IMR-90 (cell line): ENCODE measurements around the gene RPL35. TPM values are rescaled to one million over a fixed set of nuclear protein-coding genes. Genes with fewer than 3 reads are reported as not detected.

Source experiments
- ATAC-seq: fragments of 200-7000 bp; cut with Tn5 transposase; 2 replicates; pipeline ENCODE4 v1.9.1; 2020; ENCODE audit warnings: low read depth, mild to moderate bottlenecking, moderate library complexity
- BruUV-seq: library from RNA; stranded (reverse); fragments of 400-500 nt; replicated peaks from 2 replicates; lab custom pipeline; 2021; lab: Mats Ljungman, UMichigan
- CTCF ChIA-PET: fragments of 300-600 bp; formaldehyde crosslinking; extraction: SDS; loops from one replicate; lab custom pipeline; 2021; ENCODE audit warnings: antibody characterized with exemption; lab: Yijun Ruan, JAX
- POLR2A ChIA-PET: fragments of 300-600 bp; sonication (Branson Sonifier 250); formaldehyde crosslinking; loops from one replicate; lab custom pipeline; 2022; ENCODE audit warnings: antibody characterized with exemption; ENCODE audit not compliant: unreplicated experiment; lab: Charles Lee
- DNase-seq: peaks from one replicate; pipeline ENCODE4 v3.0.0; 2013
- H2AFZ ChIP-seq: replicated peaks from 2 replicates; pipeline ENCODE3; 2013; ENCODE audit warnings: low read length, mild to moderate bottlenecking; ENCODE audit not compliant: poor library complexity
- H2AK5ac ChIP-seq: 2 replicates; pipeline ENCODE4 v1.6.1; 2013; ENCODE audit warnings: low read depth, low read length, inconsistent platforms
- H2AK9ac ChIP-seq: replicated peaks from 2 replicates; pipeline ENCODE3; 2013; ENCODE audit warnings: mild to moderate bottlenecking, low read depth, low read length, moderate library complexity; ENCODE audit not compliant: poor library complexity
- H2BK120ac ChIP-seq: 2 replicates; pipeline ENCODE4 v1.6.1; 2013; ENCODE audit warnings: low read depth, low read length, inconsistent platforms
- H2BK15ac ChIP-seq: 3 replicates; pipeline ENCODE4 v1.6.1; 2013; ENCODE audit warnings: low read depth, low read length, inconsistent platforms
- H2BK20ac ChIP-seq: 2 replicates; pipeline ENCODE4 v1.6.1; 2013; ENCODE audit warnings: low read depth, mild to moderate bottlenecking, inconsistent platforms, low read length, moderate library complexity
- H2BK5ac ChIP-seq: 2 replicates; pipeline ENCODE4 v1.6.1; 2013; ENCODE audit warnings: mild to moderate bottlenecking, low read depth, low read length, inconsistent platforms; ENCODE audit not compliant: poor library complexity, severe bottlenecking
- H3K14ac ChIP-seq: replicated peaks from 2 replicates; pipeline ENCODE4 v1.6.1; 2013; ENCODE audit warnings: low read depth, low read length, inconsistent platforms
- H3K18ac ChIP-seq: 2 replicates; pipeline ENCODE4 v1.6.1; 2013; ENCODE audit warnings: low read depth, low read length, control low read depth
- H3K23ac ChIP-seq: 2 replicates; pipeline ENCODE4 v1.6.1; 2013; ENCODE audit warnings: low read depth, low read length, inconsistent platforms
- H3K27ac ChIP-seq: 2 replicates; pipeline ENCODE4 v1.5.1; 2013; ENCODE audit warnings: mild to moderate bottlenecking, control low read depth, low read length; ENCODE audit not compliant: insufficient read depth
- H3K27me3 ChIP-seq: 2 replicates; pipeline ENCODE4 v1.6.1; 2013; ENCODE audit warnings: low read length; ENCODE audit not compliant: control insufficient read depth, insufficient read depth
- H3K36me3 ChIP-seq: 2 replicates; pipeline ENCODE4 v1.6.1; 2013; ENCODE audit warnings: low read length, mixed read lengths; ENCODE audit not compliant: control insufficient read depth, insufficient read depth
- H3K4ac ChIP-seq: 2 replicates; pipeline ENCODE4 v1.6.1; 2013; ENCODE audit warnings: low read depth, low read length, inconsistent platforms
- H3K4me1 ChIP-seq: 2 replicates; pipeline ENCODE4 v1.6.1; 2013; ENCODE audit warnings: low read length, mixed read lengths; ENCODE audit not compliant: control insufficient read depth, insufficient read depth
- H3K4me2 ChIP-seq: 2 replicates; pipeline ENCODE4 v1.6.1; 2013; ENCODE audit warnings: low read depth, mild to moderate bottlenecking, control low read depth, low read length, moderate library complexity
- H3K4me3 ChIP-seq: 2 replicates; pipeline ENCODE4 v1.5.1; 2013; ENCODE audit warnings: low read depth, mild to moderate bottlenecking, control low read depth, low read length, moderate library complexity; ENCODE audit not compliant: insufficient read depth
- H3K56ac ChIP-seq: 2 replicates; pipeline ENCODE4 v1.6.1; 2013; ENCODE audit warnings: low read length, inconsistent platforms; ENCODE audit not compliant: insufficient read depth; ENCODE audit errors: extremely low read depth
- H3K79me1 ChIP-seq, 2 experiments: 2 replicates each; pipeline ENCODE4 v1.6.1; 2013; ENCODE audit warnings: low read length in 2 of 2, inconsistent platforms in 1 of 2, low read depth in 1 of 2
- H3K9ac ChIP-seq: 2 replicates; pipeline ENCODE4 v1.6.1; 2013; ENCODE audit warnings: low read depth, low read length, control low read depth
- H3K9me1 ChIP-seq: 2 replicates; pipeline ENCODE4 v1.6.1; 2013; ENCODE audit warnings: low read length, inconsistent platforms; ENCODE audit not compliant: insufficient read depth
- H3K9me3 ChIP-seq: 2 replicates; pipeline ENCODE4 v1.6.1; 2013; ENCODE audit warnings: low read length; ENCODE audit not compliant: control insufficient read depth, insufficient read depth
- H4K20me1 ChIP-seq: 2 replicates; pipeline ENCODE4 v1.6.1; 2013; ENCODE audit warnings: low read length, inconsistent platforms; ENCODE audit not compliant: insufficient read depth
- H4K5ac ChIP-seq: 2 replicates; pipeline ENCODE4 v1.6.1; 2013; ENCODE audit warnings: mild to moderate bottlenecking, low read depth, low read length, control low read depth
- H4K8ac ChIP-seq, 2 experiments: 2 replicates each; pipeline ENCODE4 v1.6.1; 2013; ENCODE audit warnings: low read depth in 2 of 2, low read length in 2 of 2, control low read depth in 1 of 2, inconsistent platforms in 1 of 2
- H4K91ac ChIP-seq: 2 replicates; pipeline ENCODE4 v1.6.1; 2013; ENCODE audit warnings: low read depth, low read length, inconsistent platforms; ENCODE audit not compliant: insufficient read depth
- CEBPB ChIP-seq: IDR thresholded peaks from 2 replicates; pipeline ENCODE4 v1.6.1; 2012; ENCODE audit warnings: low read depth, low read length, improper control_type of control experiment
- CHD1 ChIP-seq: IDR thresholded peaks from 2 replicates; pipeline ENCODE4 v1.6.1; 2012; ENCODE audit warnings: low read depth, low read length, improper control_type of control experiment
- FOS ChIP-seq: fragments of 150-350 bp; IDR thresholded peaks from 2 replicates; pipeline ENCODE4 v1.6.1; 2016; ENCODE audit warnings: low read depth, low read length
- MAFK ChIP-seq: IDR thresholded peaks from 2 replicates; pipeline ENCODE4 v1.6.1; 2012; ENCODE audit warnings: low read depth, low read length, improper control_type of control experiment
- MAZ ChIP-seq: IDR thresholded peaks from 2 replicates; pipeline ENCODE4 v1.6.1; 2012; ENCODE audit warnings: low read depth, mild to moderate bottlenecking, low read length, improper control_type of control experiment, moderate library complexity, borderline replicate concordance
- MXI1 ChIP-seq: IDR thresholded peaks from 2 replicates; pipeline ENCODE4 v1.6.1; 2012; ENCODE audit warnings: low read depth, mild to moderate bottlenecking, low read length, moderate library complexity, borderline replicate concordance
- NFE2L2 ChIP-seq: fragments of 150-350 bp; IDR thresholded peaks from 2 replicates; pipeline ENCODE4 v1.6.1; 2016; ENCODE audit warnings: low read depth, mild to moderate bottlenecking, low read length
- RAD21 ChIP-seq: IDR thresholded peaks from 2 replicates; pipeline ENCODE4 v1.6.1; 2012; ENCODE audit warnings: low read length, improper control_type of control experiment
- RCOR1 ChIP-seq: IDR thresholded peaks from 2 replicates; pipeline ENCODE4 v1.6.1; 2012; ENCODE audit warnings: mild to moderate bottlenecking, low read length, improper control_type of control experiment; ENCODE audit not compliant: insufficient replicate concordance
- RFX5 ChIP-seq: IDR thresholded peaks from 2 replicates; pipeline ENCODE4 v1.8.0; 2012; ENCODE audit warnings: low read depth, mild to moderate bottlenecking, low read length, moderate library complexity
- SMC3 ChIP-seq: fragments of 150-350 bp; IDR thresholded peaks from 2 replicates; pipeline ENCODE4 v1.6.1; 2016; ENCODE audit warnings: low read depth, mild to moderate bottlenecking, antibody characterized with exemption, low read length, moderate library complexity
- whole genome bisulfite sequencing, 2 experiments: methylation state at CpG; one replicate each; pipeline versions ENCODE4 v1.1.5 to v1.1.7; 2013; ENCODE audit warnings: missing lambda C conversion rate in 2 of 2; ENCODE audit not compliant: insufficient read length in 1 of 2; ENCODE audit errors: extremely low coverage in 2 of 2; 5-methylcytosine and 5-hydroxymethylcytosine counted together
- dilution Hi-C: fragments of 300-500 bp; cut with HindIII; formaldehyde crosslinking; loops from one replicate; pipeline ENCODE4 v1.14.3; 2018; ENCODE audit warnings: low sequenced_read_pairs; ENCODE audit not compliant: unreplicated experiment
- in situ Hi-C: fragments of 300-500 bp; cut with MboI; formaldehyde crosslinking; loops from 3 replicates; pipeline ENCODE4 v1.14.3; 2019; ENCODE audit warnings: low sequenced_read_pairs, inconsistent platforms, mixed read lengths
- intact Hi-C: fragments of 100-400 bp; cut with micrococcal nuclease; formaldehyde crosslinking; loops from 2 replicates; pipeline ENCODE4 v1.10.0; 2022
- polyA plus RNA-seq, 3 experiments: library from polyadenylated mRNA; depleted of rRNA; stranded (reverse); fragments of >200 nt; gene quantifications; 2 replicates each; pipeline ENCODE4 v1.2.3, GENCODE V29; 2012; ENCODE audit warnings: low replicate concordance in 1 of 3
- total RNA-seq: library from RNA; depleted of rRNA; stranded (reverse); fragments of >200 nt; gene quantifications from 2 replicates; pipeline ENCODE4 v1.2.3, GENCODE V29; 2012
- TF ChIP-seq, protein P1 (sequence below): fragments of 150-350 bp; IDR thresholded peaks from 2 replicates; pipeline ENCODE4 v1.6.1; 2017; ENCODE audit warnings: mild to moderate bottlenecking, antibody characterized with exemption, low read length, low read depth
- TF ChIP-seq, protein P2 (sequence below): fragments of 150-350 bp; IDR thresholded peaks from 2 replicates; pipeline ENCODE4 v1.6.1; 2016; ENCODE audit warnings: low read depth, mild to moderate bottlenecking, low read length, moderate library complexity, borderline replicate concordance
- TF ChIP-seq, protein P3 (sequence below): conservative IDR thresholded peaks from 2 replicates; pipeline ENCODE4 v1.5.1; 2012; ENCODE audit warnings: mild to moderate bottlenecking, low read depth, low read length, improper control_type of control experiment

The RPL35 gene
- total and polyA plus RNA-seq, 2 of the 4 experiments (the other 2 are of a cell fraction), result 881 to 1,650 TPM

DNA sequence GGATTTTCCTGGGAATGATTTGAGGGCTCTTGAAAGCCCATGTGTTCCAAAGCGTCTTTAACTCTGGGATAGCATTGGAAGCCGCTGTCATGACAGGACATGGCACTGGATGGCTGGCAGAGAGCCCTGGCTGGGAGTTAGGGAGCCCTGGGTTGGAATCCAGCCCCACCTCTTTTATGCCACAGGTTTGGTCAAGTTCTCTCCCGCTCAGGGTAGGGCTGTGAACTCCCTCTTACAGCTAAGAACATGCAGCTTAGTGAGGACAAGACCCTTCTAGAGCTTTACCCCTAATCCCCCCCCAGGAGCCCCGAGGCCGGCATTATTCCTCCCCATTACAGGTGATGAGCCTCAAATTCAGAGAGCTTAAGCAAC lies 47.6 kb downstream of the RPL35 start:
- H3K9me1 ChIP-seq, result peaks cover 29% of the 10 kb centered on the region
- peaks cover 31% of the 10 kb centered on the region for H3K4me1 ChIP-seq
- H2BK5ac ChIP-seq, result no peak overlapping the region
- CTCF ChIA-PET, result interaction anchor here (0.9 to 1.3 kb wide), 4 partner anchors 14 to 42 kb away, joined by 3 to 10 read pairs (median 4); no protein-coding TSS in a partner anchor
- no peak overlapping the region for H2AK9ac ChIP-seq
- no peaks in the 10 kb centered on the region for H3K27me3 ChIP-seq
- no peak overlapping the region for H4K5ac ChIP-seq
- 0 out of 2 replicates have a peak overlapping the region, but pooled peaks have one; percentile 86 for H2BK120ac ChIP-seq
- no peak for ATAC-seq
- H3K23ac ChIP-seq, result no peak overlapping the region
- H3K18ac ChIP-seq, result no peak overlapping the region
- dilution Hi-C loops, result no loop called here
- WGBS, 2 experiments, result no CpG with 5 or more reads among the region's 5 CpGs
- H3K9me3 ChIP-seq, result no peaks in the 10 kb centered on the region
- no peaks in the 10 kb centered on the region for H4K20me1 ChIP-seq
- no peak overlapping the region for H3K4me3 ChIP-seq
- BruUV-seq, result no TSS peak
- H2BK20ac ChIP-seq, result peak overlapping the region; percentile 9; the same call in 1 of the 2 replicates
- no peak overlapping the region for H3K56ac ChIP-seq
- H3K36me3 ChIP-seq, result peaks cover 10% of the 10 kb centered on the region; the same call in 1 of the 2 replicates
- no peak overlapping the region for H3K4ac ChIP-seq
- POLR2A ChIA-PET, result no interaction called here
- H3K27ac ChIP-seq, result no peak overlapping the region
- no peak for DNase-seq
- H4K91ac ChIP-seq, result no peak overlapping the region; the same call in 1 of the 2 replicates
- in situ Hi-C loops, result no loop called here
- intact Hi-C loops, result no loop called here
- H3K79me1 ChIP-seq, result peaks cover 0 to 10% of the 10 kb centered on the region in 2 experiments; a peak in 2 of 4 replicates
- H3K14ac ChIP-seq, result no peak overlapping the region
- H2AK5ac ChIP-seq, result peak overlapping the region; percentile 65; the same call in 1 of the 2 replicates
- no peak overlapping the region for H3K4me2 ChIP-seq
- H3K9ac ChIP-seq, result no peak overlapping the region
- H2AFZ ChIP-seq, result no peak overlapping the region
- H4K8ac ChIP-seq, result no peak overlapping the region
- no peak overlapping the region for H2BK15ac ChIP-seq
- no peak for TF ChIP-seq SMC3
- TF ChIP-seq RCOR1, result no peak
- no peak for TF ChIP-seq MAZ
- TF ChIP-seq NFE2L2, result no peak
- TF ChIP-seq RAD21, result no peak
- TF ChIP-seq MXI1, result no peak
- TF ChIP-seq MAFK, result no peak
- no peak for TF ChIP-seq CEBPB
- TF ChIP-seq, protein P1, sequence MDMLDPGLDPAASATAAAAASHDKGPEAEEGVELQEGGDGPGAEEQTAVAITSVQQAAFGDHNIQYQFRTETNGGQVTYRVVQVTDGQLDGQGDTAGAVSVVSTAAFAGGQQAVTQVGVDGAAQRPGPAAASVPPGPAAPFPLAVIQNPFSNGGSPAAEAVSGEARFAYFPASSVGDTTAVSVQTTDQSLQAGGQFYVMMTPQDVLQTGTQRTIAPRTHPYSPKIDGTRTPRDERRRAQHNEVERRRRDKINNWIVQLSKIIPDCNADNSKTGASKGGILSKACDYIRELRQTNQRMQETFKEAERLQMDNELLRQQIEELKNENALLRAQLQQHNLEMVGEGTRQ, result no peak
- TF ChIP-seq, protein P2, sequence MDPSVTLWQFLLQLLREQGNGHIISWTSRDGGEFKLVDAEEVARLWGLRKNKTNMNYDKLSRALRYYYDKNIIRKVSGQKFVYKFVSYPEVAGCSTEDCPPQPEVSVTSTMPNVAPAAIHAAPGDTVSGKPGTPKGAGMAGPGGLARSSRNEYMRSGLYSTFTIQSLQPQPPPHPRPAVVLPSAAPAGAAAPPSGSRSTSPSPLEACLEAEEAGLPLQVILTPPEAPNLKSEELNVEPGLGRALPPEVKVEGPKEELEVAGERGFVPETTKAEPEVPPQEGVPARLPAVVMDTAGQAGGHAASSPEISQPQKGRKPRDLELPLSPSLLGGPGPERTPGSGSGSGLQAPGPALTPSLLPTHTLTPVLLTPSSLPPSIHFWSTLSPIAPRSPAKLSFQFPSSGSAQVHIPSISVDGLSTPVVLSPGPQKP, result no peak
- no peak for TF ChIP-seq CHD1
- no peak for TF ChIP-seq FOS
- TF ChIP-seq RFX5, result no peak
- TF ChIP-seq, protein P3, sequence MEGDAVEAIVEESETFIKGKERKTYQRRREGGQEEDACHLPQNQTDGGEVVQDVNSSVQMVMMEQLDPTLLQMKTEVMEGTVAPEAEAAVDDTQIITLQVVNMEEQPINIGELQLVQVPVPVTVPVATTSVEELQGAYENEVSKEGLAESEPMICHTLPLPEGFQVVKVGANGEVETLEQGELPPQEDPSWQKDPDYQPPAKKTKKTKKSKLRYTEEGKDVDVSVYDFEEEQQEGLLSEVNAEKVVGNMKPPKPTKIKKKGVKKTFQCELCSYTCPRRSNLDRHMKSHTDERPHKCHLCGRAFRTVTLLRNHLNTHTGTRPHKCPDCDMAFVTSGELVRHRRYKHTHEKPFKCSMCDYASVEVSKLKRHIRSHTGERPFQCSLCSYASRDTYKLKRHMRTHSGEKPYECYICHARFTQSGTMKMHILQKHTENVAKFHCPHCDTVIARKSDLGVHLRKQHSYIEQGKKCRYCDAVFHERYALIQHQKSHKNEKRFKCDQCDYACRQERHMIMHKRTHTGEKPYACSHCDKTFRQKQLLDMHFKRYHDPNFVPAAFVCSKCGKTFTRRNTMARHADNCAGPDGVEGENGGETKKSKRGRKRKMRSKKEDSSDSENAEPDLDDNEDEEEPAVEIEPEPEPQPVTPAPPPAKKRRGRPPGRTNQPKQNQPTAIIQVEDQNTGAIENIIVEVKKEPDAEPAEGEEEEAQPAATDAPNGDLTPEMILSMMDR, result no peak
